ENCODE data around the gene UBD.

Gene UBD

DNA sequence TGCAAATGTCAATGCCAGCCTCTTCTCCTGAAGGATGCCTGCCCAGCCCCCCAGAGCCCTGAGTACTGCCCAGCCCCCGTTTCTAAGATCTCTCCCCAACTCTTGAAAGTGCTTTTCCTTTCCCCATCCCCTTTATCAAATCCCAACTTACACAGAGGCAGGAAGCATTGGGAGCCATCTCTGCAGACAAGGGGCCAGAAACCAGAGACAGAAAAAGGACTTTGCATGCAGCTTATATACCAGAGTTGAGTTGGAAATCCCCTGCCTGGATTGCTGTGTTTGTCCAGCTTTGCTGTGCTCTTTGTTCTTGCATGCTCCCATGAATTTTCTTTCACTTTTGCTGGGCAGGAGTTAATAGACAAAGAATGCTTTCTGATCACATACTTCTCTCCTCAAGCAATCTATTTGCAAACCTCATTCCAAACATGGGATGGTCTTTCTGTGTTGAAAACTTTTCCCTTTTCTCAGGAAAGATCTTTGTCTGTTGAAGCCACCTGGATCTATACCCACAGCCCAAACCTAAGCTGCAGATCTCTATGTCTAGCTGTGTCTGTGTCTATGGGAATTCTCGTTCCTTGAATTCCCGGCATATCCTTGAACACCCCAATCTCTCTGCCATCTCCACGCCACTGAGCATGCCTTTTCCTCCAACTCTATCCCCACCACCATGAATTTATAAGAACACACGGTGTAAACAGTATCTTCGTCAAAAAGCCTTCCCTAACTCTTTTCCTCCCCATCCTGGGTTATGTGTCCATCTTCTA lies at the start of gene UBD:
UBD (minus strand) TSS at position 209 of the 764 bp plus-strand sequence; CDS start at position 178, 31 bp downstream.
- no peak for DNase-seq (ENCODE audit: low read depth)

DNA sequence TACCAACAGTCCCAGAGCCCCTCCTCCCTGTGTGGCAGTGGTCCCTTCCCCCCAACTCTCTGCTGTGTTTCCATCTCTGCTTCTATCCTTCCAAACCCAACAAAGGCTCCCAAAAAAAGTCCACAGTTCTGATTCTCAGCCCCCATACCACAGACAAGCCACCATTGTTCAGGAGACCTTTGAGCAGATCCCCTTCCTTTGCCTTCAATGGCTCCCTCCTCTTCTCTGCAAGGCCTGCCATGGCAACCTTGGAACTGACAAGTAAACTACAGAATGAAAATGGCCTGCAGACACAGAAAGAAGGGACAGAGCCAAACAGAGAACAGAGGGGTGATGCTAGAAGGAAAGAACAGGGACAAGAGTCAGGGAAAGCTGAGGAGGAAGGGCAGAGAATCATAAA lies 48.6 kb upstream of the UBD start:
- no peak for DNase-seq (ENCODE audit: low read depth)

DNA sequence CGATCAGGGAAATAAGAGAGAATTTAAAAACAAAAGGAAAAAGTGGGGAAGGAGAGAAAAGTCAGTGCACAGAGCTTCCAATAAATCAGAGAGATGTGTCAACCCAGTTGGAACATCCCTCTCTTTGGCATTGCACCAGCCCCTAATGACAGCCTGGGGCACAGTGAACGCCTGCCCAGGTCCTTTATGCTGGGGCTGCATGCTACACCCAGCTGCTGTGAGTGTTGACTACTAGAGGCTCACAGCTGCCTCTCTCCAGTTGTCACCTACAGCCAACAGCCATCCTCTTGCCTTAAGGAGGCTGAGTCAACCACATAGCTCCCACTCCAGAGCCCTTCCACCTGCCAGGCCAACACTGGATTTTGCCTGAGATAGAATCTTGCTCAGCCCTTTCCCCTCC lies 44.4 kb upstream of the UBD start:
- no peak for DNase-seq (ENCODE audit: low read depth)

DNA sequence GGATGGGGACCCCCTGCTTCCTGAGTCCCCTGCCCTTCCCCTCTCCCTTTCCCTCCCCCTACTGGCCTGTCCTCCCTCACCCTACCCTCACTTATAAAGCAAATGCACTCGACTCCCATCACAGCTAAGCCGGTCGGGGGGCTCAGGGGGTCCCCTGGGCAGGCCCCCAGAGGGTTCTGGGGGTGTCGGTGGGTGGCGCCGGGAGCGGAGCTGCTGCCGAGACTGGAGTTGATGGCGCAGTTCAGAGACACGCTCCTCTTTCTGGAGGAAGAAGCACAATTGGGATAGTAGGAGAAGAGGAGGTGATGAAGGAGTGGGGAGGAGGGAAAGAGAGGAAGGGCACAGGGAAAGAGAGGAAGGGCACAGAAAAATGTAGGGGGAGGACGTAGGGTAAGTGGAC lies 43.9 kb upstream of the UBD start:
- DNase-seq (ENCODE audit: low read depth): no peak

DNA sequence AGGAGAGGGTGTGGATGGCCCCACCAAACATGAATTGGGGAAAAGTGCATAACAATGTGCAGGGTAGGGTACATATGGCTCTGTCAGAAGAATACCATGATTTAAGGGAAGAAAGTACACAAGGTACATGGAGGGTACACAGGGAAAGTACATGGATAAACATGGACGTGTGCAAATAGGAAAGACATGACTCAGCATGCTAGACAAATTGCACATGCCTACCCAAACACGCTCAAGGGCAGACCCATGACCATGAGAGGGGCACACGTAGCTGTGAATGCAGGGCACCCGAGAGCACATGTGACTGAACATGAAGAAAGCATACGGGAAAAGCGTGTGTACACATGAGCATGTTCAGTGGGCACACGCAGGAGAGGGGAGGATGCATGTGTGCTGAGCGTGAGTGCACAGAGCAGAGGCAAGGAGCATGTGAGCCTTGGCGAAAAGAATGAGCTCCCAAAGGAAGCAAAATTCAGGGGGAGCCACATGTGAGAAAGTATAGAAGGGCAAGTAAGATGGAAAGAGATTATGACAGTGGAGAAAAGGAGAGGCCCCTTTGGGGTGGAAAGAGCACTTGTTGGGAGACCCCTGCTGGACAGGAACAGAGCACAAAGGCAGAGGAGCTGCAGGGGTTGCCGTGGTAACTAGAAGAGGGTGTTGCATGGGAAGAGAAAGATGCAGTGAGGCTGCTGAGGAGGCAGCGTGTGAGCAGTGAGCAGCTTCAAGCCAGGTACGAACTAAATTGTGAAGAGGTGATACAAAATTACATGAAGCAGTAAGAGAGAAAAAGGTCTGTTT lies 43.2 kb upstream of the UBD start:
- DNase-seq (ENCODE audit: low read depth): no peak

DNA sequence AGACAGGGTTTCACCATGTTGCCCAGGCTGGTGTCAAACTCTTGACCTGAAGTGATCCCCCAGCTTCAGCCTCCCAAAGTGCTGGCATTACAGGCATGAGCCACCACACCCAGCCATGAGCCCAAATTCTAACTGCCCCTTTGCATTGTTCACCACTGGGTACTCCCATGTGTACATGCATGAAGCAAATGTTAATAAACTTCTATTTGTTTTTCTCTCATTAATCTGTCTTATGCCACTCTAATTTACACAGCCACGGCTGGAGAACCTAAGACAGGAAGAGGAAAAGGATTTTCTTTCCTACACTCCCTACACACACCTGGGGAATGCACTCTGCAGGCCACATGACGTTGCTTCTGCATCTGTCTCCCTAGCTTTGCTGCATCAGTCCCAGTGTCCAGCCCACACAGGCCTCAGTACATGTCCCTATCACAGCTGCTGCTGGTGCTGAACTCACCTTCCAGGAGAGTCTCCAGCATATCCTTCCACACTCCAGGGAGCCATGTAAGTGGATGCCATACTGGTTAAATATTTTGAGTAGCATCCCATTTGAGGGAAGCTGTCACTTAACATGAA lies 38.7 kb upstream of the UBD start:
- DNase-seq (ENCODE audit: low read depth): no peak

DNA sequence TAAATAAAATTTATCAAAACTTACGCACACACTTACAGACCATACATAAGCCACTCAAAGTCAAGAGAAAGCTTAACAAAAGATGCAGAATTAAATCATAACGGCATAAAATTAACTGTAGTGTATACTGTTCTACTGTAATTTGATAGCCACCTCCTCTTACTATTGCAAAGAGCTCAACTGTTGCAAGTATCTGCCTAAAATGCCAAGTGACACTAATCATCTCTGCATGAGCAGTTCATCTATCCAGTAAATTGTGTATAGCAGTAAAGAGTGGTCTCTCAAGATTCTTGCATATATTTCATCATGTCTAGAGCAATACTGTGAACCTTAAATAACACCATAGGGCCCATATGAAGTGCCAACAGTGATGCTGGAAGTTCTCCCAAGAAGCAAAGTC lies 37.7 kb upstream of the UBD start:
- DNase-seq (ENCODE audit: low read depth): no peak

DNA sequence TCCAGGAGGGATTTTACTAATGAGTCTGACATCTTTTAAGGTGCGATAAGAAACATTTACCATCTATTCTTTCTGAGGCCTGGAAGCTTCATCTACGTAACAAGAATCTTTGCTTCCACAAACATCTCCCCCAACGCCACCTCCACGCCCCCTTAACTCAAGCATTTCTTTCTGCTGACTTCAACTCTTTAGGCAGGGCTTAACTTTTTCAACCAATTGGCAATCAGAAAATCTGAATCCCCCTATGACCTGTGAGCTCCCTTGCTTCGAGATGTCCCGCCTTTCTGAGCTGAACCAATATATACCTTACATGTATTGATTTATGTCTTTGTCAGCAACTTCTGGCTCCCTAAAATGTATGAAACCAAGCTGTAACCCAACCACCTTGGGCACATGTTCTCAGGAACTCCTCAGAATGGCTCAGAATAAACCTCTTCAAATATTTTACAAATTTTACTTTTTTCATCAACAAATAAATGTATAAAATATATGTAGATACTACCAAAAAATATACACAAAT lies 36.9 kb upstream of the UBD start:
- no peak for DNase-seq (ENCODE audit: low read depth)

DNA sequence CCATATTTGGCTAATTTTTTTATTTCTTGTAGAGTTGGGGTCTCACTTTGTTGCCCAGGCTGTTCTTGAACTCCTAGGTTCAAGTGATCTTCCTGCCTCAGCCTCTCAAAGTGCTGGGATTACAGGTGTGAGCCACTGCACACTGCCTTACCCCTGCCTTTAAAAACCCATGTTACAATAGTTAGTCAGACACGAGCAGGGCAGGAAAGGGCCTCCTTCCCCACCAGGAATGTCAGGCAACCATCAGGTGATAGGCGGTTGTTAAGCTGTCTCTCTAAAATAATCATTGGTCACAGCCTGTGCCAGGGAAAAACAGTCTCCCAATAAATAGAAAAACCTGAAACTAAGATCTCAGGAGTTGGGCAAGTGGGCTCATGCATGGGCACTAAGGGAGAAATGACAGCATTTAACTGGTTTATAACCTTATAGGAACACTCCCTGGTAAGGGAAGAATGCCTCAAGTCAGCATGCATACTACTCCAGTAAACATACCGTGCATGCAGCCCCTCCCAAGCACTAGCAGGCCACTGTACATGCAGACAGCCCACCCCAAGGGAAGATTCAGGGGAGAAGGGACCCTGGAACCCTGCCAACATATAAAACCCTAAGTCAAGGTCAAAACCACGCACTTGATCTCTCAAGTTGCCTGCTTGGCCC lies 33.8 kb upstream of the UBD start:
- DNase-seq (ENCODE audit: low read depth): no peak

DNA sequence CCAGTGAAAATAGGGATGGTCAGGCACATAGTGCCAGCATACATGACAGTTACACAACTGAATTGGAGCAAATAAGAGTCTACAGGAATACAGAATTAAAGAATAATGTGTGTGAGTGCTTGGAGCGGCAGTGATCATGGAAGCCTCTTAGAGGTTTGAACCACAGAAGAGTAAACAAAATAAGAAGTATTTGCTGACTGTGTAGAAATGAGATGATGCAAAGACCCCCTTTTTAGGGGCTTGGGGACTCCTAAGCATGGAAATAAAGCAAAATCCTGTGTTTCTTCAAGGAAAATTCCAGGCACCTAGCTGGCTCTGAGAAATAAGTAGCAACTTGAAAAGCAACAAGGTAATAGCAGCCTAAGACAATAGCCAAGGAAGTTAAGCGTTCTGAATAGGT lies 32.1 kb upstream of the UBD start:
- no peak for DNase-seq (ENCODE audit: low read depth)

DNA sequence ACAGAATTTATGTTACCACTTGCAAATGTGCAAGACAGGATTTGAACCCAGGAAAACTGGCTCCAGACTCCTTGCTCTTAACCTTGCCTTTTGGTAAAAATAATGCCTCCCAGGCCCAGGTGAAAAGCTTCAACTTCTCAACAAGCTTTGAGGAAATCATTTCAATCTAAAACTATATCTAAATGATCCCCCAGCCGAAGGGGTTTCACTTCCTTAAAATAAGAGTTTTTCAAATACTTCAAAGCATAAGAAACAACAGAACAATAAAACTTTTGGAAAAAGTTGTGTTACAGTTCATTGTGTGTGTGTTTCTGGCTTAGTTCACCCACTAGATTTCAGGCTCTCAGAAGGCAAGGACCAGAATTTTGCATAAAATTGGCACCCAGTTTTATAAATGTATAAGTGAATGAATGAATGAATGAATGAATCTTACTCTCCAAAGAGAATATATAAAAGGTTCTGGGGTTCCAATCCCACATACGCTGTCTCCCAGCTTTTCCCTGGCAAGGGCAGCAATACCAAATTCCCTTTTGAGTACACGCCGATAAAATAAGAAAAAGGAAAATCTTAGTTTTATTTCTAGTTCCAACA lies 30.8 kb upstream of the UBD start:
- DNase-seq (ENCODE audit: low read depth): no peak

DNA sequence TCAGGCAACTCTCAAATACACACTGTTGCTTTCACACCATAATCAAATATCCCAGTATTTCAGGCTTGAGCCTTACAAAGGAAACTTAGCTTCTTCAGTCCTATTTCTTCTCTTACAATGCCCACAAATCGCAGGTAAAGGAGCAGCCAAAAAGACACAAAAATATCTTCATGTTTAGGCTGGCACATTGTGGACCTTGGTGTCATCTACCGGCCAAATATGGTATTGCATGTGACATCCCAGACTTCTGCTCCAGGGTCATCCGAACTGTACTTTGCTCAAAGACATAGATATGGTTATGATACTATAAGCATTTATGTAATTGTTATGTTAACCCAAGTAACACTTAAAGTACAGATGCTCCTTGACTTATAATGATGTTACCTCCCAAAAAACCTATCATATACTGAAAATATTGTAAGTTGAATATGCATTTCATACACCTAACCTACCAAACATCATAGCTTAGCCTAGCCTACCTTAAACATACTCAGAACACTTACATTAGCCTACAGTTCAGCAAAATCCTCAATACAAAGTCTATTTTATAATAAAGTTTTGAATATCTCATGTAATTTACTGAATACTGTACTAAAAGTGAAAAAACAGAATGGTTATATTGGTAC lies 30.0 kb upstream of the UBD start:
- peak; percentile 29 for DNase-seq (ENCODE audit: low read depth)

DNA sequence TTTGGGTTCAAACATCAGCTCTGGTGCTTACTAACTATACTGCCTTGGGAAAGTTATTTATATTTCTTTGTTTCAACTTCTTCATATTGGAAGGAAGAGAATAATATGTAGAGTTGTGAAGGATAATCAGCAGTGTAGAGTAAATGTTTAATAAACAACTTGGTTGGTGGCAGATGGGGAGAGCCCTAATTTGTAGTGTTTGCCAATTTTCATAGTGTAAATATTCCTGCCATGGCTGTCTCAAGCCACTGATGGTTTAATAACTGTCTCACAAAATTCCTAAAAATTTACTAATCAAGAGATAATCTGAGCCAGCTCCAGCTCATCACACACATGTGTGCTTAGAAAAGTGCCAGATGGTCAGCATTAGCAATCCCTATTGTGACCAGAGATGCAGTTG lies 25.3 kb upstream of the UBD start, which contains the start of gene OR2H2:
OR2H2 (plus strand) TSS at position 301 of the 400 bp plus-strand sequence. CDS start 2,824 bp downstream, outside the sequence.
- no peak for DNase-seq (ENCODE audit: low read depth)

DNA sequence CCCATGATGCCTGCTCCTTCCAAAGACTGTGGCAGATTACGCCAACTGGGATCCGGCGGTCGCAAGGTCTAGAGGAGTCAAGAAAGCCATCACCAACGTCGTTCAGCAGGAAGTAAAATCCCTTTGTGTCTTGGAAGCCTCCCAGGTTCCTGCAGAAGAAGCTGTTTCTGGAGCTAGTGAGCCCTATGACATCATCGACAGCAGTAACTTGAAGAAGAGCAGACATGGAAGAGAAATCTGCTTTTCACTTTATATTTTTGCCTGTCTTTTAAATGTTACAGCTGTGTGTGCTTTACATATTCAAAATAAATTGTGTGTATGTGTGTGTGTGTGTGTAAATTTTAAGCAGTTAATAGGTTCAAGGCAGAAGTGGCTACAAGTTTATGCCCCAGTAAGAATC lies 18.0 kb upstream of the UBD start:
- no peak for DNase-seq (ENCODE audit: low read depth)

DNA sequence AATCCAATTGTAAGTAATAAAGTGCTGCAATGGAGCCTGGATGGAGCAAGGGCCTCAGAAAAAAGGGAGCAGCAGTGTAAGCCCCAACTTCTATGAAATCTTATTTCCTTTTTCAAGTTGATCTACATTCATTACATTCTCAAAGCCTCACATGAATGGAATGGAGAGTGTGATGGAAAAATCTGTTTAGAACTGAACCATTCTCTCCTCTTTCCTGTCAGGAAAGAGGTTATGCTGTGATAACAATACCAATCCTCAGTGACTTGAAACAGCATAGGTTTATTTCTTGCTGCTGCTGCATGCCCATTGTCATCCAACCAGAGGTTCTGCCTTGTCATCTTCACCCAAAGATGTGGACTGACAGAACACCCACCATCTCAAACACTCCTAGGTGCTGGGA lies 16.5 kb upstream of the UBD start:
- no peak for DNase-seq (ENCODE audit: low read depth)

DNA sequence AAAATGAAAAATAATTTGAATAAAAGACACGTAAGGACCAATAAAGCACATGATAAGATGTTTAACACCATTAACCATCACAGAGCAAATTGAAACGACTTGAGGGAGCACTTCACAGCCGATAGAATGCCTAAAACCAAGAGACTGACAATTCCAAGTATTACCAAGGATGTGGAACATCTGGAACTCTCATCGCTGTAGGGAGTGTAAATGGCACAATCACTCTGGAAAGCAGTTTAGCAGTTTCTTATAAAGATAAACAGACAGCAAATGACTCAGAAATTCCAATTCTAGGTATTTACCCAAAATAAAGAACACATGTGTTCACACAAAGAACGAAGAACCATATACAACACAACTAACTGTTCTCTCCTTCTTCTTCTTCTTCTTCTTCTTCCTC lies 8.5 kb upstream of the UBD start:
- DNase-seq (ENCODE audit: low read depth): no peak

DNA sequence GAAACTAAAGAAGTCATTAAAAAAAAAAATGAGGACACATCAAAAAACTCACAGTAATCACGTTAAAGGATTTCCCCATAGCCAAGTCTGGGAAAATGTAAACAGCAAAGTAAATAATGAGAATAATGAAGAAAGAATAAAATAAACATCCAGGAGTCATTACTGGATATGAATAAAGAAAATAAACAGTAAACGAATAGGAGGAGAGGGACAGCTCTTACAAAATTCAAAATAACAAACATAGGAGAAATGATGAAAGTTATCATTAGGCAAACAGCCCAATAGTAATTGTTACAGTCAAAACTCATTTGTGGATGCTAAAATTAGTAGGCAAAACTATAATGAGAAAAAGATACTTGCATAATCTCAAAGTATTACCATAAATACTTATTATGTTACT lies 8.0 kb upstream of the UBD start:
- DNase-seq (ENCODE audit: low read depth): no peak

DNA sequence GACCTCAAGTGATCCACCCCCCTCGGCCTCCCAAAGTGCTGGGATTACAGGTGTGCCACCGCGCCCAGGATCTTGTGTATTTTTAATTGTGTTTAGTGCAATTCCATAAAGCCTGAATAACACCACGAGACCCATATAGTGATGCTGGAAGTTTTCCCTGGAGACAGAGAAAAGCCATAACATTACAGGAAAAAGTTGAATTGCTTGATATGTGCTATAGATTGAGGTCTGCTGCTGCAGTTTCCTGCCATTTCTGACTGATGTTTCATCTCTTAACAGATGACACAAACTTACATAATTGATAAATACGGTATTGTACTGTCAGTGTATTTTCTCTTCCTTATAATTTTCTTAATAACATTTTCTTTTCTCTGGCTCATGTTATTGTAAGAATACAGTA lies 7.3 kb upstream of the UBD start:
- DNase-seq (ENCODE audit: low read depth): no peak

DNA sequence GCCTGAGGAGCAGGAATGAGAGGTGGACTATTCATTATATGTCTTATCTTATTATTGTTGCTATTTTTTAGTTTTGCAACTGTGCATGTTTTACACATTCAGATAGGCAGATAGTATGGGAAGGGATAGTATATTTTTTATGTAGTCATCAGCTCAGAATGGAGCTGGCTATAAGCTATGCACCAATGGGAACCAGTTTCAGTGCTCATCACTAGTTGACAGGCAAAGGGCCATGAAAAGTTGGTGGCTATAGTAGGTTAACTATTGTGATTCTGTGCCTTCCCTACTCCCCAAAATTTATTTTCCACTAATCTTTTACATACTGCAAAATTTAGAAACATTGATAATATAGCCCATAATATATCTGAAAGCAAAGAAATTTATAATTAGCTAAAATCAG lies 5.3 kb upstream of the UBD start:
- no peak for DNase-seq (ENCODE audit: low read depth)

DNA sequence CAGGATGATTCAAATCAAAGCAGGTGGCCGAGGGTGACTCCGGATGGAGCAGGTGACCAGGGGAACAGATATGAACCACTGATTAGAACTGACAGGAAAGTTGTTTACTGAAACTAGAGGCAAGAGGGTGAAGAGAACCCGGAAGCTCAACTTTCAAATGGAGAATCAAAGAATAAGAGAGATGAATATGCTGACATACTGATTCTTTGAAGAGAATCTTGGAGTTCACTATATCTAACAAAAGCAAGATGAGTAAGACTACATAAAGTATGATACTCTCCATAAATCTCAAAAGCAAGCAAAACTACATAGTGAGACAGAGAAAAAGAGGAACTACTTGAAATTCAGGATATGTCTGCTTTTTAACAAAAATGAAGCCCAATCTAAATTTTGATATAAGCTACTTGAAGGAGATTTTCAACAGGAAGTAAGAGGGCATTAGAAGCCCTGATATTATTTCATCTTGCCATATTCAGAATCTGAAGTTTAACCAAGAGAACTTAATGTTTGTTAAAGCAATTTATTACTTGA lies 4.0 kb upstream of the UBD start:
- no peak for DNase-seq (ENCODE audit: low read depth)

DNA sequence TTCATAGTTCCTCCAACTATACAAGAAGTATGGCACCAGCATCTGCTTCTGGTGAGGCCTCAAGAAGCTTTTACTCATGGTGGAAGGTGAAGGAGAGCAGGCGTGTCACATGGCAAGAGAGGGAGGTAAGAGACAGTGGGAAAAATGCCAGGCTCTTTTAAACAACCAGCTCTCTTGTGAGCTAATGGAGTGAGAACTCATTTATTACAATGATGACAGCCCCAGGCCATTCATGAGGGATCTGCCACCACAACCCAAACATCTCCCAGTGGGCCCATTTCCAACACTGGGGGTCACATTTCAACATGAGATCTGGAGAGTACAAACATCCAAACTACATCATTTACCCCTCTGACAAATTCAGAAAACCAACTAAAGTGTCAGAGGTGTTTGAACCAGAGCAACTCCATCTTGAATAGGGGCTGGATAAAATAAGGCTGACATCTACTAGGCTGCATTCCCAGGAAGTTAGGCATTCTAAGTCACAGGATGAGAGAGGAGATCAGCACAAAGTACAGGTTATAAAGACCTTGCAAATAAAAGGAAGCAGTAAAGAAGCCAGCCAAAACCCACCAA lies 2.2 kb upstream of the UBD start:
- no peak for DNase-seq (ENCODE audit: low read depth)

Measured in stimulated activated CD8-positive, alpha-beta memory T cell treated with anti-CD3 and anti-CD28 coated beads, Interleukin-12 subunit alpha, Interleukin-12 subunit beta, amount 100 ng/mL, for 1 hour (primary cell).